ENCODE results near the gene CERKL.

The CERKL gene

GRCh38 chr2:181682026-181682789 lies 25.3 kb upstream of the CERKL start:
- H3K27ac Mint-ChIP-seq = peak overlapping the region; percentile 60
- H3K9me3 Mint-ChIP-seq = peaks cover 4% of the 10 kb centered on the region
- H3K4me3 Mint-ChIP-seq = peak overlapping the region; percentile 25
- peaks cover 15% of the 10 kb centered on the region for H3K36me3 Mint-ChIP-seq
- no peak for DNase-seq
- peaks cover 43% of the 10 kb centered on the region for H3K4me1 Mint-ChIP-seq
- H3K27me3 Mint-ChIP-seq = peaks cover 85% of the 10 kb centered on the region
- CTCF ChIA-PET = no interaction called here

- H3K4me1 Mint-ChIP-seq = peaks cover 43% of the 10 kb centered on the region
- CTCF ChIA-PET = no interaction called here
- peaks cover 83% of the 10 kb centered on the region for H3K27me3 Mint-ChIP-seq
- peaks cover 4% of the 10 kb centered on the region for H3K9me3 Mint-ChIP-seq
- peaks cover 15% of the 10 kb centered on the region for H3K36me3 Mint-ChIP-seq
- peak overlapping the region; percentile 52 for H3K4me3 Mint-ChIP-seq
- no peak overlapping the region for H3K27ac Mint-ChIP-seq
- no peak for DNase-seq
These were observed 24.3 kb upstream of the CERKL start for GRCh38 chr2:181680937-181681811.

GRCh38 chr2:181680055-181680936 lies 23.4 kb upstream of the CERKL start, which contains the start of gene NEUROD1:
NEUROD1 (minus strand) TSS chr2:181680517; CDS start chr2:181678860, 1,657 bp downstream.
- H3K27me3 Mint-ChIP-seq = peaks cover 80% of the 10 kb centered on the region
- peak within 1 kb of the TSS; percentile 52 for H3K4me3 Mint-ChIP-seq
- peaks cover 43% of the 10 kb centered on the region for H3K4me1 Mint-ChIP-seq
- CTCF ChIA-PET = interaction anchor here (0.7 to 1.4 kb wide), 2 partner anchors 107 to 577 kb away, joined by 3 read pairs; no protein-coding TSS in a partner anchor
- no peak for DNase-seq
- H3K27ac Mint-ChIP-seq = no peak within 1 kb of the TSS
- peaks cover 4% of the 10 kb centered on the region for H3K9me3 Mint-ChIP-seq
- peaks cover 15% of the 10 kb centered on the region for H3K36me3 Mint-ChIP-seq

- peaks cover 43% of the 10 kb centered on the region for H3K4me1 Mint-ChIP-seq
These were observed 22.7 kb upstream of the CERKL start for GRCh38 chr2:181679544-181679979.

GRCh38 chr2:181678861-181679543 lies 22.1 kb upstream of the CERKL start:
- Mint-ChIP-seq H3K4me3 (no peak overlapping the region), H3K9me3 (peaks cover 4% of the 10 kb centered on the region), H3K36me3 (peaks cover 15% of the 10 kb centered on the region), H3K4me1 (peaks cover 43% of the 10 kb centered on the region), H3K27me3 (peaks cover 77% of the 10 kb centered on the region), H3K27ac (peak overlapping the region; percentile 80)
- DNase-seq = no peak
- CTCF ChIA-PET = interaction anchor here (1.4 to 1.7 kb wide), 2 partner anchors 36 to 575 kb away, joined by 3 to 4 read pairs; no protein-coding TSS in a partner anchor

More at GRCh38 chr2:181679544-181679979, 22.7 kb upstream of the CERKL start:
- H3K9me3 Mint-ChIP-seq = peaks cover 4% of the 10 kb centered on the region
- CTCF ChIA-PET = interaction anchor here (1.4 to 1.7 kb wide), 2 partner anchors 36 to 576 kb away, joined by 3 to 4 read pairs; no protein-coding TSS in a partner anchor
- peaks cover 15% of the 10 kb centered on the region for H3K36me3 Mint-ChIP-seq
- no peak overlapping the region for H3K4me3 Mint-ChIP-seq
- no peak overlapping the region for H3K27ac Mint-ChIP-seq
- no peak for DNase-seq
- H3K27me3 Mint-ChIP-seq = peaks cover 80% of the 10 kb centered on the region

- Mint-ChIP-seq H3K9me3 (peaks cover 4% of the 10 kb centered on the region), H3K36me3 (peaks cover 15% of the 10 kb centered on the region), H3K4me1 (peaks cover 39% of the 10 kb centered on the region), H3K4me3 (peak overlapping the region; percentile 64), H3K27ac (peak overlapping the region; percentile 90), H3K27me3 (peaks cover 70% of the 10 kb centered on the region)
- peak; percentile 85 for DNase-seq
- CTCF ChIA-PET = interaction anchor here (1.7 kb wide), 1 partner anchor 37 kb away, joined by 4 read pairs; no protein-coding TSS in a partner anchor
These were observed 21.1 kb upstream of the CERKL start for GRCh38 chr2:181677912-181678586.

- Mint-ChIP-seq H3K9me3 (peaks cover 3% of the 10 kb centered on the region), H3K4me3 (no peak overlapping the region), H3K36me3 (peaks cover 4% of the 10 kb centered on the region), H3K27ac (no peak overlapping the region), H3K27me3 (peaks cover 42% of the 10 kb centered on the region), H3K4me1 (peaks cover 20% of the 10 kb centered on the region)
- no peak for DNase-seq
- CTCF ChIA-PET = no interaction called here
These were observed 18.3 kb upstream of the CERKL start for GRCh38 chr2:181675254-181675653.

- peaks cover 18% of the 10 kb centered on the region for H3K4me1 Mint-ChIP-seq
- H3K27ac Mint-ChIP-seq = no peak overlapping the region
- peaks cover 34% of the 10 kb centered on the region for H3K27me3 Mint-ChIP-seq
- CTCF ChIA-PET = no interaction called here
- H3K4me3 Mint-ChIP-seq = no peak overlapping the region
- DNase-seq = no peak
- H3K9me3 Mint-ChIP-seq = peaks cover 3% of the 10 kb centered on the region
- peaks cover 4% of the 10 kb centered on the region for H3K36me3 Mint-ChIP-seq
These were observed 17.6 kb upstream of the CERKL start for GRCh38 chr2:181674461-181674860.

- H3K4me1 Mint-ChIP-seq = peaks cover 14% of the 10 kb centered on the region
- H3K4me3 Mint-ChIP-seq = no peak overlapping the region
- DNase-seq = no peak
- H3K27ac Mint-ChIP-seq = no peak overlapping the region
- CTCF ChIA-PET = no interaction called here
- peaks cover 4% of the 10 kb centered on the region for H3K36me3 Mint-ChIP-seq
- peaks cover 3% of the 10 kb centered on the region for H3K9me3 Mint-ChIP-seq
- peaks cover 21% of the 10 kb centered on the region for H3K27me3 Mint-ChIP-seq
These were observed 16.3 kb upstream of the CERKL start for GRCh38 chr2:181673173-181673572.

- no peak overlapping the region for H3K4me3 Mint-ChIP-seq
- H3K36me3 Mint-ChIP-seq = no peaks in the 10 kb centered on the region
- H3K27ac Mint-ChIP-seq = no peak overlapping the region
- CTCF ChIA-PET = interaction anchor here (0.7 kb wide), 2 partner anchors 43 to 264 kb away, joined by 3 read pairs; no protein-coding TSS in a partner anchor
- H3K27me3 Mint-ChIP-seq = peaks cover 18% of the 10 kb centered on the region
- H3K9me3 Mint-ChIP-seq = no peaks in the 10 kb centered on the region
- H3K4me1 Mint-ChIP-seq = peaks cover 8% of the 10 kb centered on the region
- DNase-seq = no peak
These were observed 15.5 kb upstream of the CERKL start for GRCh38 chr2:181672255-181673008.

- Mint-ChIP-seq H3K36me3 (no peaks in the 10 kb centered on the region), H3K4me3 (no peak overlapping the region), H3K27me3 (peaks cover 27% of the 10 kb centered on the region), H3K4me1 (peaks cover 8% of the 10 kb centered on the region), H3K9me3 (peaks cover 2% of the 10 kb centered on the region), H3K27ac (no peak overlapping the region)
- CTCF ChIA-PET = no interaction called here
- DNase-seq = no peak
These were observed 13.7 kb upstream of the CERKL start for GRCh38 chr2:181670632-181671031.

GRCh38 chr2:181667234-181667633 lies 10.3 kb upstream of the CERKL start:
- no peak for DNase-seq
- Mint-ChIP-seq H3K4me1 (no peaks in the 10 kb centered on the region), H3K27me3 (peaks cover 16% of the 10 kb centered on the region), H3K36me3 (no peaks in the 10 kb centered on the region), H3K4me3 (no peak overlapping the region), H3K9me3 (peaks cover 2% of the 10 kb centered on the region), H3K27ac (no peak overlapping the region)
- CTCF ChIA-PET = interaction anchor here (0.7 kb wide), 1 partner anchor 11 kb away, joined by 3 read pairs; the partner anchor contains the start of gene CERKL
